ENCODE results near the gene TMEM9.

The TMEM9 gene

DNA sequence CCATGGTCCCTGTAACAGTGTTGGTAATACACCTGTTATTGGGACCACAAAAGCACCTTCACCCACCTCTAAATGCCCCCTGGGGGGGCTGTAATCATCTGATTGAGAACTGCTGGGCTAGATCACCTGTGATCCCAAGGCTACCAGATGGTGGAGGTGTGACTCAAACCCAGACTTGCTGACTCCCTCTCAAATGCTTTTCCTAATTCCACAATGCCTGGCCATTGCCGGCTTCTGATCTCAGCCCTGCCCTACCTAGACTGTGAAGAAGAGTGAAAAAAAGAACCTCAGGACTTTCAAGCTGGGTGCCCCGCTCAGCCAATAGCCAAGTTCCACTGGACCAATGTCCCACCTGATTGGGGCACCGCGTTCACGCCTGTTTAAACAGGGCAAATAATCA lies 9.6 kb downstream of the TMEM9 start:
- DNase-seq = no peak
- ATAC-seq = no peak

DNA sequence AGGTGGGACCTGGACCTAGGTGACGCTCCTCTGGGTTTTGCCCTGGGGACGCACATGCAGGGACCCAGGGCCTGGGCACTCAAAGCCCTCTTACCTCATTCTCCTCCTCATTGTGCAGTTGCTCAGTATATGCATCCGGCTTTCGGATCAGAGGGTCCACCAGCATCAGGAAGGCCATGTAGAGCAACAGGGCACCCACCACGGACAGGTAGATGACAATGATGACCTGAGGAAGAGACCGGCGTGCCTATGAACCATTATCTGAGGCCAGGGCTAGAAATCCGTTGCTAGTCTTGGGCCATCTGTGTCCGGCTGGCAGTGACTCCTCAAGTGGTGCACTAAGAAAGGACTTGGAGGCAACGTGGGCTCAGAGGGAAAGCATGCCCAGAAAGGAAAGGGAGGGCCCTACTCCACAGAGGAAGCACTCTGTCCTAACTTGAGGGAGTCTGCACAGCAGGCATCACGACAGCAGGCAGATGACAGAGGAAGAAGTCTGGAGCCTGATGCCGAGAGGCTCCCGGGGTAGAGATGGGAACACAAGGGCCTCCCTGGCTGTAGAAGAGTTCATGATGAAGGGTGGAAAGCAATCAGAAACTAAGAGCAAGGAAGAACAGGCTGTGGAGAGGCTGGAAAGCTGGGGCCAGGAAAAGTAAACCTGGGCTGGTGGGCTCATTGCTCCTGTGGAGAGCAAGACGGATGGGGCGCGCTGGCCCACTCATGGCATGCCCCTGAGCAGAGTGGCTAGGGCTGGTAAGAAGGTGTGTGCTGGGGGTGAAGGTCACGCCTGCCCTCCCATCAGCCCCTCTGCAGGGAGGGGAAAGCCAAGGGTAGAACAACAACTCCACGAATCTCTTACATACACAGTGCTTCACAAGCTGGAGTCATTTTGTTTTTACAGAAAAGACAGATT lies 10.3 kb downstream of the TMEM9 start:
- DNase-seq (no peak), ATAC-seq (no peak)

DNA sequence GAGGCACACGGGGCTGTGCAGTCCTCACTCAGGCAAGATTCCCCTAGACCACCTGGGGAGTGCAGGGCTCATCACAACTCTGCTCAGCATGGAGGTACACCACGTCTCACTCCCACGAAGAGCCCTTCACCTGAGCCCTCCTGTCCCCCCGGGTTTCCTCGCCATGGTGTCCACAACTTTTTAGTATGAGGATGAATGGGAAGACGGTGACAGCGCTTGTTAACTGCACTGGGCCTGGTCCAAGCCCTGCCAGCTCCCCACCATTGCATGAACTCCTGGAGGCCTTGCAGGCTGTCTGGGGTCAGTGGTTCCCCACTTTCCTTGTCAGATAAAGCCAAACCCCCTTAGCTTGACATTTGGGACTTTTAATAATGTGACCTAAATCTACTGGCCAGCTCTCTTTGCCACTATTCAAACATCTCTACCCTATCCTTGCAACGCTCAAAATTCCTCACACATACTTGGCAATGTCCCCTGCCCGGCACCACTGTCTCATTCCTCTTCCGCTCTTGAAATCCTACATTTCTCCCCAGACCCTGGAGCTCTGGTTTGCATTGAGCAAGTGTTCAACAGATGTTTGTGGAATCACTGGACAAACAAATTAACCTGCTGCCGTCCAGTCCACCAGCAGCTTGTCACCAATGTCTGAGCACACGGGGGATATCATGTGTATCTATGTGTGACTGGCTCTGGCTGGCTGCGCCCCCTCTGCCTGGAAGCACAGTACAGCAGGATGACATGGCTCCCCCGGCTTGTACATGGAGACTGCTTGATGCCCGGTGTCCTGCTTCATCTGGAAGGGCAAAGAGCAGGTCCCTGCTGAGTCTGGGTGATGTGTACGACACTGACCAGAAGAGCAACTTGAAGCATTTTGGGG lies 11.2 kb downstream of the TMEM9 start:
- no peak for ATAC-seq
- no peak for DNase-seq

DNA sequence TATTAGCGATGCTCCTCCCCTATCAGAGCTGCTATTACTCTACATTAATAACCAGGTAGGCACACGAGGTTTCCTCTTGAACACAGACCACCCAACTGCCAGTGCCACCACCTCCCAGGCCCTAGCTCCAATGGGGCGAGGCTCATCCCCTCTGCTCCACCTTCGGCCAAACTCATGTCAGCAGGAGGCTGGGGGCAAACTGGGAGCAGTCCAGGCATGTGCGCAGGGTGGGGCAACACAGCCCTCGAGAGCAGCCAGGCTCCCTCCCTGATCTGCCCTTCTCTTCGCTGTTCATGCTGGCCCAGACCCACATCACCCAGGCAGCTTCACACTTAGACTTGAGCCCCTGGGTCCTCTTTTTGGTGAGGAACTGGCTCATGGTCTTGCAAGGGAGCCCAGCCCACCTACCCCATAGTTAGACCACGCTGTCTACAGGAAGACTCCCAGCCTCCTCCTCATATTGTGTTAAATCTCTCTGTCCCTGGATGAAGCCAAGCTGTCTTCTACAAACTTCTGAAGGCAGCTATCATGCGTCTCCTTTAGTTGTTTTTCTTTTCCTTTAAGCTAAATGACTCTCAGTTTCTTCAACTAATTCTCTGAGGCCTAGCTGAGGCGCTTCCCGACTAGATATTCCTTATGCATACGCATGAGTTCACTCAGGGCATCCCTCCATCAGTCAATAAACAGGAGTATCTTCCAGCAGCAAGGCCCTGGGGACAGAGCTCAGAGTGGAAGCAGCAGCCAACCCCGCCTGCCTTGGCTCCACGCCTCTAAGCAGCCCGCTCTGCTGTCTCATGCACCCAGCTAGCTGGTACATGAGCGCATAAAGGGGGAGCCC lies 12.0 kb downstream of the TMEM9 start:
- DNase-seq (no peak), ATAC-seq (no peak)

DNA sequence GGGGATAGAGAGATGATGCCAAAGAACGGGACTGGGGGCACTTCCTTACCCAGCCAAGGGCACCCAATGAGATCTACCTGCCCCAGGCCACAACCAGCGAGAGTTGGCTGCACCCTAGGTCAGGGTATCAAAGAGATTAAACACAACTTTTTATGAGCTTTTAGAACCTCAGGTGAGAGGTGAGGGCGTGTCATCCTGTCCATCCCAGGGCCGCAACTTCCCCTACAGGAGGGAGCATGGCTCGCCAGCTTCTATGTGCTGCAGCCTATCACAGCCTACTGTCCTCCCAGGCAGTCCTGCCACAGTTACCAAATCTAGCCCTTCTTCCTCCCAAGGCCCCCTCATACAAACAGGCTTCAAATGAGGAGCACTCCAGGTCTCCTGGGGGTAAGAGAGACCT lies 12.9 kb downstream of the TMEM9 start:
- DNase-seq (no peak), ATAC-seq (no peak)

DNA sequence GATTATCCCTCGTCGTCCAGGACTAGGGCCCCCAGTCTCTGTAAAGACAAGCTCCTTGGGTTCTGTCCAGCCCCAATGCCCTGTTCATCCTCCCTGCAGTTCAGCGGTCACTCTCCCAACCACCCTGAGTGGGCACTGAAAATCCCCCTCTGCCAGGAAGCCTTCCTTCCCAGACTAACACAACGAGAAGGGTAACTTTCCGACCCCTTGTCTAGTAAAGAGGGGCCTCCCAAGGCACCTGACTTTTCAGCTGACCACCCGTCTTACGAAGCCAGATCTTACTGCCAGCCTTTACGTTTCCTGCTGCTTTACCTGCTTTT lies 13.4 kb downstream of the TMEM9 start:
- ATAC-seq (no peak), DNase-seq (no peak)

DNA sequence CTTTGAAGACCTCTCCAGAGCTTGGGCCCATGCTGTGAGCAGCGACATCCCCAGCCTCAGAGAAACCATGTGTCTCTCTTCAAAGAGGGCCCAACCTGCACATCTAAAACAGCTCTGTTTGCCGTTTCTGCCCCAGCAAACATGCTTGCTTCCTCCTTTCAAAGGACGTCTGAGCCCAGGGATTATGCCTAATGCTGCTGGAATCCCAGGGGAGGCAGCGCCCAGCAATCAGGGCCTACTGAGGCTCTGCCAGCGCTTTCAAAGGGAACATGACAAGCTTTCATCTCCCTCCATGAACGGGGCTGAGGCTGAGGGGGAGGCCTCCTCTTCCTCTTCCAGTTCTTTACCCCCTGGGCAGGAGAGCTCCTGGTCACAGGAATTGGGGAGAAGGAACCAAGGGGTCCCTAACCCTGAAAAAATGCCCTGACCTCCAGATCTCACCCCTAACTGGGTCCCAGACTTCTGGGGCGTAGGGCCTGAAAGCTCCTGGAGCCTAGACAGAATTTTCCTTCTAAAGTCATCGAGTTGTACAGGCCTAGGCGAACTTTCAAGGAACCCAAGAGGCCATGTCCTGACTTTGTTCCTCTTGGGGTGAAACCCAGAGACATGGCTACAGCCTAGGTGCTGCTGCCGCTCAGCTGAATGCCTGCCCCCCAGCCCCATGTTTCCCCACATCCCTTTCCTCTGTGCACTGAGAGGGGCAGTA lies 13.9 kb downstream of the TMEM9 start:
- DNase-seq (no peak), ATAC-seq (no peak)

DNA sequence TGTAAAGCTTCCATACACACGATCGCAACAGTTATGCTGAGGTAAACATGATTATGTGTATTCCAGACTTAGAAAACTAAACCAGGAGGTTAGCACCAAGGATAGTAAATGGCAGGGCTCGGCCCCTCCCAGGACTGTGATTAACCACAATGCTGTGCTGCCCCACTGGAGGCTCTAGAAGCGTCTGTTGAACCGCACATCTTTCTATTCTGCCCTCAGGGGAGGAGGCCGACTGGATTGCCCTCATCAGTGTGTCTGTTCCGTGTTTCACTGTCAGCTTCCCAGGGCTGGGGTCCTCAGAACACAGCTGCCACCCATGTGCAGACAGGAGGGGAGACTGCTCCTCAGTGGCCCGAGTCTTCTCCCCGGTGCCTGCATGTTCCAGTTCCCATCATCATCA lies 14.5 kb downstream of the TMEM9 start:
- ATAC-seq (no peak), DNase-seq (no peak)

DNA sequence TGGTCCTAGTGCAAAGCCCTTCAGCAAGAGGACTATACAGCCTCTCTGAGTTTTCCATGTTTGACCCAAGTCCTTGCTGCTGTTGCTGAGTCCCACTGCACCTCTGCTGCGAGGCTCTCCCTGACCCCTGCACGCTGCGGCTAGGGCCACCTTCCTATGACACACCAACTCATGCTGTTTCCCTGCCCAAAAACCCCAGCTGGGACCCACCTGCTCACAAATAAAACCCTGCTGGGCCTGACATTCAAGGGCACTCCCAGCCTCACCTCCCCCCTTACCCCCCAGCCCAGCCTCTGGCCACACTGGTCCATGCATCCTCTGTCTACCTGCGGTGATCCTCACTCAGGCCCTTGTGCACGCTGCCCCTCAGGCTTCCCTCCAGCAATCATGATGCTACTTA lies 15.0 kb downstream of the TMEM9 start:
- ATAC-seq (no peak), DNase-seq (no peak)

DNA sequence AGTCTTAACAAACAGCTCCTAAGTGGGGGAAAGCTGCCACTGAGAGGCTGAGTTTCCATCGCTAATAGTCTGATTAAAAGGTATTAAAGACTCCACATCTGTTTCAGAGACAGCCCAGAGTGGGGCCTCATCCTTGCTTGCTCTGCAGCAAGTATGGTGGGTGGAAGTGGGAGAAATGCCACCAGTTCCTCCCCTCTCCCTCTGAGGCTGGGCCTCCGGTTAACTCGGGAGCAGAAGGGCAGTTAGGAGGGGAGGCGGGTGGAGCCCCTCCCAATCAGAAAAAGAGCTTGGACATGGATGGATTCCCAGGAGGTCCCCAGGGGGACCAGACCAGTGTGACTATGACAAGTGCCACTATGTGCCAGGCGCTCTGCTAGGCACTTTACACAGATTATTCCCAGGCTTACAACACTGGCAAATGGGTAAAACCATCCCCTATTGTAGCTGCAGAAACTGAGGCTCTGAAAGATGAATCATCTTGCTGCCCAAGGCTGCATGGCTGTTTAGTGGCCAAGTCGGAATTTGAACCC lies 15.9 kb downstream of the TMEM9 start:
- DNase-seq (no peak), ATAC-seq (no peak)

DNA sequence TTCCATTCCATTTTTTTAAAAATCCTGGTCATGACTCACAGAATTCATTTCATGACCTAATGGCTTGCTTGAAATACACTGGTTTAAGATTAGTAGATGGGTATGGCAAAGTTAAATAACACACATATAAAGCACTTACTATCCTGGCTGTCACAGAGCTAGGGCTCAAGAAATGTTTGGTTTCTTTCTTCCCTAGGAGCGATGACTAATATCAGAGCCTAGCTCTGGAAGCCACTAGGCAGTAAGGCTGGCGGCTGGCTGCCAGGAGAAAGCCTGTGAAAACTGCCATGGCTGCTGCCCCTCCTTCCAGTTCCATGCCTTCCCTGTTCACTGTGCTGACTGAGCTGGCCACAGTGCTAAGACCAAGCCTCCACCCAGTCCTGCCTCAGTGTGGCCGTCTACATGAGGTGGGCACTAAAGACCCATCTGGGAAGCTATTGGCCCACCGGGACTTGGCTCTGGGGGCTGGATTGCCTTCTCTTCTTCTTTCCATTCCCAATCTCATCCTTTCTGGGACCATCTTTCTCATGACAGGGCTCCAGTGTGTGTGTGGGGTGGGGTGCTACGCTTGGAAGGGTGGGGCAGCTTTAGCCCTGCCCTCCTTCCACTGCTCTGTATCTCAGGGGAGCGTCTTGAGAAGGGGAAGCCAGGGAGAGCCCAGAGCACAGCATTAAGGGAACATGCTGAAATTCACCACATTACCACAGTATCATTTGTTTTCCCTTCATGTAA lies 16.5 kb downstream of the TMEM9 start:
- DNase-seq (no peak), ATAC-seq (no peak)

DNA sequence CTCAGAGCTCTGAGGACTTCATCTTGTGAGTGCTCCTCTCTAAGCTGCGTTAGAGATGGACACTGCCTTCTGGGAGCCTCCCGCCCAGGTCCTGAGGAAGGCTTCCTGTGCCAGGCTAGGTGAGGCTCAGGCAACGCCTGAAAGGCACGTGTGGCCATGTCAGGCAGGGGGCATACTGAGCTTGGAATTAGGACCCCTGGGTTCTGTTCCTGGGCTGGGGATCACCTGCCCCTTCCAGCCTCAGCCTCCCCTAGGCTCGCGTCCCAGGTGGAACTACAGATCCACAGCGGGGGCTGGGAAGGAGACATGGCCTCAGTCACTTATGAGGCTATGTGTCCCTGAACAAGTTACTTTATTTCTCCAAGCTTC lies 17.3 kb downstream of the TMEM9 start:
- no peak for DNase-seq
- no peak for ATAC-seq

DNA sequence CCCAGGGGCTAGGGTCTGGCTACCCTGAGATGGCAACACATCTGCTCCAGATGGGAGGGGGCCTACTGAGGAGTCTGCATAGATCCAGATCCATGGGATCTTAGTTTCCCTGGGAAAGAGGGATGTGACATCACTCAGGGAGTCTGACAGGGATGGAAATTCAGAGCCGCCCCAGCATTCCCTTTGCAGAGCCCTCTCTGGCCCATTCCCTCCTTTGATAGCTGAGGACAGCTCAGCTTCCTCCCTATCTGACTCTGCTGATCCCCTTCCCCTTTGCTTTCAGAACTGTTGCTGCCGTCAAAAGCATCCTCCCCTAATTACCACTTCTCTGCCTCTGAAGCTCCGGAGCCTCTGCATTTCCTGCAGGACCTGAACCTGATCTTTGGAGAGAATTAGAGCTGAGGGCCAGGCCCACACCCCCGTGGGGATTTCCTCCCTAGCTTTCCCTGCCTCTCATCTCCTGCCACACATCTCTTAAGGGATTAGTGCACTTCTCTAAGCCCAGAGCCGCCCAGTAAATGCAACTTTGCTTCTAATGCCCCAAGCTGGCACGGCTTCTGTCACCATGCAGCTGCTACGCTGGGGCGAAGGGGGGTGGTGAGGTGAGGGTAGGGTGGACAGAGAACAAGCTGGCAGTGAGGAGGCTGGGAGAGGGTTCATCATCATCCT lies 17.8 kb downstream of the TMEM9 start:
- ATAC-seq (no peak), DNase-seq (no peak)

DNA sequence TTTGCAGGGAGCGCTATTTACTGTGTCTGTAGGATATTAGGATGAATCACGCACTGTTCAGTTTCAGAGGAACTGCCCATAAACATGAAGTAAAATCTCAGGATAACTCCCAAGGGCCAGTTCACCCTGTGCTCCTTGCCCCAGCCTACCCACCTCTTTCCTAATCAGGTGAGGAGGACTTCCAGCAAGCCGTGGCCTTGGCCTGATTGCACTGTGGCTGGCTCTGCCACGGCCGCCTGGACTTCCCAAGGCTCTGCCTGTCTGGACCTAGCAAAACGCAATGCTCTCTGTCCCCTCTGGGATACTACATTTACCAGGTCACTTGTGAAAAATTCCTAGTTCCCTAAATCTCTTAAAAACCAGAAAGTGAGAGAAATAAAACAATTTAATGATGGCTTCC lies 19.9 kb downstream of the TMEM9 start:
- ATAC-seq = no peak
- DNase-seq = no peak

DNA sequence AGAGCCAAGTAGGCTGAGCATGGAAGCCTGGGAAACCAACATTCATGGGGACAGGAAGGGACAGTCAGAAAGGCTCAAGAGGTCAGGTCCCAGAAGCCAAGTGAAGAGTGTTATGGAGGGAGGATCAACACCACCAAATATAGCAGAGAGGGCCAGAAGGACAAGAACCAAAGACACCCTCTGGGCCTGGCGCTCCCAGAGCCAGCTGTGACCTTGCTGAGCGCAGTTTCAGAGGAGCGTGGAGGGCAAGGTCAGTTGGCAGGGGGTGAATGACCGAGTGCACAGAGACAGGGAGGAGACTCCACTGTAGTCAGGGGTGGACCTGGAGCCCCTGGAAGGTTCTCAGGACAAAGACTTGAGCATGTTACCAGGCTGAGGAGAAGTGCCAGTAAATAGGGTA lies 22.9 kb downstream of the TMEM9 start:
- DNase-seq = no peak
- ATAC-seq = no peak

DNA sequence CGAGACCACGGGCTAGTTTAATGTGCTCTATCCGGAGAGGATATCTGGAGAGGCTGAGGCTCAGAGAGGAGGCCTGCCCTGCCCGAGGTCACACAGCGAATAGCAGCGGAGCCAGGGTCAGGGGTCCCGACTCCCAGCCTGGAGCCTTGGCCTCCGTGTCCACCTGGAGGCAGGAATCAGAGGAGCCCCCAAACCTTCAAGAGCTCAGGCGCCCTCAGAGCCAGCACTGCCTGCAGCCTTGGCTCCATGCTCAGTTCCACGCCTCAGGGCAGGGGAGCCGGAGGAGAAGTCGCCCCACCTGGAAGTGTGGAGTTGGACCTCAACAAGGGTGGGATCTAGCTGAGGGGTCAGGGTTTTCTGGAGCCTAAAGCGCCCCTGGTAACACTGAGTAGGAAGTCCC lies 25.3 kb downstream of the TMEM9 start:
- DNase-seq = no peak
- no peak for ATAC-seq

DNA sequence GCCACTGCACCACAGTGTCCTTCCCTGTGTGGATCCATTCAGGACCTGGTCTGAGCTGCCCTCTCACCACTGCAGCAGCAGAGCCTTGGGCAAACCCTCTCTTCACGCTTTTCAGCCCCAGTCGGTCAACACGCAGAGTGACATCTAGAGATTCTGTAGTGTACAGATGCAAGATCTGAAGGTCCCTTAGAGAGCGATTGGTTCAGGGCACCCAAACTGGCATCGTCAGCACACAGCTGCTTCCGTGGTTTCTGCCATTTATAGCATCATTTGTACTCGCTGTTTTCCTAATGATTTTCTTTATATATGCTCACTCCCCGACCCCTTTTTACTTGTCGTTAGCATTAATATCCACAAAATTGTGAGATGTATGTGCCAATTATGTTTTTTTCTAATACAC lies 25.8 kb downstream of the TMEM9 start:
- DNase-seq = no peak

DNA sequence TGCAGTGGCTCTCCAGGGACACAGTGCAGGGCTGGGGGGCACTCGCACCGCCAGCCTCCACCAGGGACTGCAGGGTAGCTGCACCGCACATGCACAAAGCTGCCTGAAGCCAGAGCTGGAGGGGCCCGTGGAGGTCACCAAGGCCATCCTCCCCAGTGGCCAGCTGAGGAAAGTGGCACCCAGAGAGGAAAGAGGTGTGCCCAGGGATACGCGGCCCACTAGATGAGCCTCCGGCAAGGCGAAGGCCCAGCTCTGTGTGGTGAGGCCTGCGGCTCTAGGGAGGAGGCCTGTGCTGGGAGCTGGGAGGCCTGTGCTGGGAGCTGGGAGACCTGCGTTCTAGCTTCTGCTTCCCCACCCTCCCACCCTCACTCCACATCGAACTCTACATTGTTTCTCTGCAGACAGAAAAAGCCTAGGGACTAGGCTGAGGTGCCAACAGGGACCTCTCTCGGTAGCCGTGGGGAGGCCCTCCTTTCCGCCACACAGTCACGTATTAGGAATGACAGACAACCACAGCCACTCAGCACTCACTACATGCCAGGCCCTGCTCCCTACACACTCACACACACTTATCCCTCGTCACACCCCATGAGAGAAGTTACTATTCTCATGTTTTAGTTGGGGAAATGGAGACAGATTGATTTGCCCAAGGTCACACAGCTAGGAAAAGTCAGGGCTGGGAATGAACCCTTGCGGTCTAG lies 26.4 kb downstream of the TMEM9 start:
- no peak for DNase-seq
- no peak for ATAC-seq

More for the DNA sequence above, 25.8 kb downstream of the TMEM9 start:
- no peak for ATAC-seq

DNA sequence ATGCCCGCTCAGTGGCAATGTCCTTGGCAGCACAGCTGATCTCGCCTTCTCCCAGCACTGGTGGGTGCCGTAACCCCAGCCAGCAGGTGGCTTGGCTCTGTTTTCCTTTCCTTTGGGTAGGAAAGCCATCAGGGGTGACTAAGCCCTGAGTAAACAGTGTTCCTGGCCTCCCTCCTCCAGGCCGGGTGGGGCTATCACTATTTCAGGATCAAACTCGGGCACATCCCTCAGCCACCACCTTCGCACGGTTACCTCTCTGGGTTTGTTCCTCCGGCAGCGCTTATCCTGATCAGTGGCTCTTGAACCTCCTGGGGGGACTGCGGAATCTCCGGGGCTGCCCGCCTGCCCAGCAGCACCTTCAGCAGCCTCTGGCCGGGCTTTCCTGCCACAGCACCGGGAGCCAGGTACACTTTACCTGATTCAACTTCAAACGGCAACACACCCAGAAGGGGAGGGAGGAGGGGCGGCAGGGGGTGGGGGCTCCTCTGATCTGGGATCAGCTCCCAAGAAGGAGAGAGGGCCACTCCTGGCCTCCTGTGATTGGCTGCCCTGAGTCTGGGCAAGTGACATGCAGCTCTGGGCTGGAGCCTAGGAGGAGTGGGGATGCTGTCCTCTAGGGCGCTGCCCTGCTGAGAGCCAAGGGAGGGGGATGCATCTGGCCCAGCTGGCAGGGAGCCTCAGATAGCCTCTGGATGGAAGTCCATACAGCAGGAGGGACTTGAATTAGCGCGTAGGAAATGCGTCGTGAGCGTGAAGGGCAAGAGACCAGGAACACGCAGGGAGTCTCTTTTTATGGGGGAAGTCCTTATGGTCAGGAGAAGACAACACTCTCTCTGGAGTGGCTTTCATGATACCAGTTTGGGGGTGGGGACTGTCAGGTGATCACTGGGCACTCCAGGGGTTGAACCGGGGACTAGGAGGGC lies 27.2 kb downstream of the TMEM9 start, which contains the start of gene ASCL5:
TSS of gene ASCL5 (minus strand) at position 353 of the 923 bp plus-strand sequence. CDS start 11,812 bp downstream, outside the sequence.
- DNase-seq = no peak
- ATAC-seq = no peak

All from stimulated activated naive CD8-positive, alpha-beta T cell treated with anti-CD3 and anti-CD28 coated beads, Interleukin-15, Interleukin-2, amounts not matched to agents 100 U/mL and 50 U/mL, for 24 hours (primary cell).